Neural progenitor cell (in vitro differentiated cells): ENCODE results near the gene SON.

Source experiments
- CTCF ChIP-seq: fragments of 200-600 bp; sonication (generic); IDR thresholded peaks from 2 replicates; pipeline ENCODE4 v1.5.1; 2017; ENCODE audit warnings: antibody characterized with exemption, mild to moderate bottlenecking
- EZH2 ChIP-seq: fragments of 200-600 bp; sonication (generic); IDR thresholded peaks from 2 replicates; pipeline ENCODE4 v1.6.1; 2017; ENCODE audit warnings: antibody characterized with exemption, mild to moderate bottlenecking, moderate library complexity

GRCh38 chr21:33561373-33561772, 18.5 kb downstream of the SON start:
- no peak for TF ChIP-seq CTCF
- TF ChIP-seq EZH2 = no peak
